ENCODE results near the gene SLC16A1. TPM values are rescaled to one million over a fixed set of nuclear protein-coding genes. Genes with fewer than 3 reads are reported as not detected.

The SLC16A1 gene
- polyA plus RNA-seq, 1 of the 3 experiments (the other 2 are of a cell fraction), result 34.2 TPM

DNA sequence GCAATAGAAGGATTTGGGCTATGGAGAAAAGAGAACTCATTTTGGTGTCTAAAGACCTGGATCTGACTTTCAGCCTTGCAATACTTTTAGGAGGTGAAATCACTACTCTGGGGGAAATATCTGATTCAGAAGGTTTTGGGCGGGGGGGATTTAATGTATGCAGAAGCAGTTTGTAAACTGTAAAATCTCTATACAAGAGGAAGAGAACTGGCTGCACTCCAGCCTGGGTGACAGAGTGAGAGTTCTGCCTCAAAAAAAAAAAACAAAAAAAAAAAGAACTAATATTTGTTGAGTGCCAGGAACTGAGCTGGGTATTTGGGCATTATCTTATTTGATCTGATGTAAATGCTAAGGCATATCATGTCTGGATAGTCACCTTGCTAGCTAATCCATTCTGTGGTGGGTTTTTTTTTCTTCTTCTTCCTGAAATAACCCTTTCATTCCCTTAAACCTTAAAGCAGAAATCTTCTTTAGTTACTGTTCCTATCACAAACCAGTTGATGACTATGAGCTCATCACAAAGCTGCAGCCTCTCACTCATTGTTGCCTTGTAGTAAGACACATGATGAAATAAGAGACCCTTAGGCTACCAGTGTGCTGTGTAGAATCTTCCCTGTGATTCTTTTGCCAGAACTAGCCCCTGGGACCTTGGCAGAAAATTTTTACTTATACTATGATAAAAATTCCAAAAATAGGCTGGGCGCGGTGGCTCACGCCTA lies 35.6 kb upstream of the SLC16A1 start:
- H3K27ac ChIP-seq (ENCODE audit: low read depth in 2 of 2, low read length in 1 of 2), result no peak overlapping the region
- H3K79me2 ChIP-seq (ENCODE audit: insufficient read depth), result no peaks in the 10 kb centered on the region
- no peak overlapping the region for H3K9ac ChIP-seq
- H3K27me3 ChIP-seq (ENCODE audit: insufficient read depth), result no peaks in the 10 kb centered on the region
- H3K9me2 ChIP-seq, result no peaks in the 10 kb centered on the region
- H3K4me3 ChIP-seq (ENCODE audit: low read depth in 2 of 2, low read length in 1 of 2), result no peak overlapping the region
- H3K4me1 ChIP-seq (ENCODE audit: control insufficient read depth in 1 of 2, insufficient read depth in 2 of 2, low read depth in 1 of 2, low read length in 1 of 2), result no peaks in the 10 kb centered on the region
- CTCF ChIA-PET, result no interaction called here
- 96% methylated on average over 4 of the region's 4 CpGs for WGBS (ENCODE audit: low lambda C conversion rate)
- H3K36me3 ChIP-seq (replicated peaks in 1 of 2; ENCODE audit: control insufficient read depth in 1 of 2, insufficient read depth in 2 of 2, low read length in 1 of 2), result peaks cover 0 to 4% of the 10 kb centered on the region in 2 experiments
- TF ChIP-seq TCF12 (IDR thresholded peaks at IDR 0.05), result no peak
- no peak for TF ChIP-seq RCOR1 (IDR thresholded peaks at IDR 0.05; ENCODE audit: low read length)
- no peak for TF ChIP-seq POLR2AphosphoS5 (IDR thresholded peaks at IDR 0.05; ENCODE audit: low read depth, low read length)
- no peak for TF ChIP-seq NRF1 (IDR thresholded peaks at IDR 0.05; ENCODE audit: low read depth, low read length)
- TF ChIP-seq RXRA (IDR thresholded peaks at IDR 0.05; ENCODE audit: borderline replicate concordance, low read depth), result no peak
- no peak for DNase-seq
- H3K4me2 ChIP-seq, result no peak overlapping the region
- no peaks in the 10 kb centered on the region for H3K9me3 ChIP-seq
- POLR2A ChIA-PET, result no interaction called here
- no peak overlapping the region for H2AFZ ChIP-seq (ENCODE audit: low read depth)
- H4K20me1 ChIP-seq (ENCODE audit: insufficient read depth), result no peaks in the 10 kb centered on the region
- peaks cover 5% of the 10 kb centered on the region for H3F3A ChIP-seq (replicated peaks; ENCODE audit: insufficient read depth)

DNA sequence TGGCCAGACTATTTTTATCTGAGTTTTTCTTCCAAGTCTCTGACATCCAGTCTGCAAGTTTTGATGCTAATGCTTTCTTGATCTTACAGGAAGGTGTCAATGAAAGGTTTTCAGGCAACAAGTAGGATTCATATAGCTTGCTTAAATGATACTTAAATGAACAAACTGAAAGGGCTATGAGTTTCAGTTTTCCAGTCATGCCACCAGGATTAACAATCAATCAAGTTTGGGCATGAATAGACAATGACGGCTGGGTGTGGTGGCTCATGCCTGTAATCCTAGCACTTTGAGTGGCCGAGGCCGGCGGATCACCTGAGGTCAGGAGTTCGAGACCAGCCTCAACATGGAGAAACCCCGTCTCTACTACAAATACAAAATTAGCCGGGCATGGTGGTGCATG lies 34.3 kb upstream of the SLC16A1 start:
- H3K27me3 ChIP-seq (ENCODE audit: insufficient read depth), result no peaks in the 10 kb centered on the region
- DNase-seq, result no peak
- H3K9ac ChIP-seq, result no peak overlapping the region
- H3K79me2 ChIP-seq (ENCODE audit: insufficient read depth), result no peaks in the 10 kb centered on the region
- ChIA-PET CTCF (no interaction called here), POLR2A (no interaction called here)
- peaks cover 5% of the 10 kb centered on the region for H3F3A ChIP-seq (replicated peaks; ENCODE audit: insufficient read depth)
- no peaks in the 10 kb centered on the region for H3K4me1 ChIP-seq (ENCODE audit: control insufficient read depth in 1 of 2, insufficient read depth in 2 of 2, low read depth in 1 of 2, low read length in 1 of 2)
- H2AFZ ChIP-seq (ENCODE audit: low read depth), result no peak overlapping the region
- 98% methylated on average over 7 of the region's 7 CpGs for WGBS (ENCODE audit: low lambda C conversion rate)
- no peaks in the 10 kb centered on the region for H4K20me1 ChIP-seq (ENCODE audit: insufficient read depth)
- H3K9me3 ChIP-seq, result no peaks in the 10 kb centered on the region
- peaks cover 0 to 4% of the 10 kb centered on the region in 2 experiments for H3K36me3 ChIP-seq (replicated peaks in 1 of 2; ENCODE audit: control insufficient read depth in 1 of 2, insufficient read depth in 2 of 2, low read length in 1 of 2)
- TF ChIP-seq NFIC (IDR thresholded peaks at IDR 0.05; ENCODE audit: borderline replicate concordance), result no peak
- TF ChIP-seq, protein P1, sequence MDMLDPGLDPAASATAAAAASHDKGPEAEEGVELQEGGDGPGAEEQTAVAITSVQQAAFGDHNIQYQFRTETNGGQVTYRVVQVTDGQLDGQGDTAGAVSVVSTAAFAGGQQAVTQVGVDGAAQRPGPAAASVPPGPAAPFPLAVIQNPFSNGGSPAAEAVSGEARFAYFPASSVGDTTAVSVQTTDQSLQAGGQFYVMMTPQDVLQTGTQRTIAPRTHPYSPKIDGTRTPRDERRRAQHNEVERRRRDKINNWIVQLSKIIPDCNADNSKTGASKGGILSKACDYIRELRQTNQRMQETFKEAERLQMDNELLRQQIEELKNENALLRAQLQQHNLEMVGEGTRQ (IDR thresholded peaks at IDR 0.05; ENCODE audit: borderline replicate concordance, low read depth, low read length), result no peak
- H3K27ac ChIP-seq (ENCODE audit: low read depth in 2 of 2, low read length in 1 of 2), result no peak overlapping the region
- H3K4me2 ChIP-seq, result no peak overlapping the region
- no peak overlapping the region for H3K4me3 ChIP-seq (ENCODE audit: low read depth in 2 of 2, low read length in 1 of 2)
- H3K9me2 ChIP-seq, result no peaks in the 10 kb centered on the region

DNA sequence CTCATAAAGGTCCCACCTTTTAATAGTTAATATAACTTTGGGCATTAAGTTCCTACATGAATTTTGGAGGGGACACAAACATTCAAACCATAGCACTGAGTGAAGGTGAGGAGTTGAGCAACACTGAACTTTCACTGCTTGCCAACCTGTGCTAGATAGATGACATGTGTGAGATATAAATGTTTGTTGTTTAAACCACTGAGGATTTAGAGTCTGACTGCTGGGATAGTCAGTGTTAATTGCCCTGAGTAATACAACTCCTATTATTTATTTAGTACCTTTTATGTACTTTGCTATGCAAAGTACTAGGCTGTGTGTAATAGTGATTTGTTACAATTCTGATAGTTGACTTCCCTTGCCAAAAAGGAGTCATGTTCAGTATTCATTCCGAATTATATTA lies 32.4 kb upstream of the SLC16A1 start:
- H3F3A ChIP-seq (replicated peaks; ENCODE audit: insufficient read depth), result peaks cover 5% of the 10 kb centered on the region
- peaks cover 0 to 4% of the 10 kb centered on the region in 2 experiments for H3K36me3 ChIP-seq (replicated peaks in 1 of 2; ENCODE audit: control insufficient read depth in 1 of 2, insufficient read depth in 2 of 2, low read length in 1 of 2)
- no peaks in the 10 kb centered on the region for H3K9me2 ChIP-seq
- no peak for DNase-seq
- H3K9me3 ChIP-seq, result no peaks in the 10 kb centered on the region
- no peak overlapping the region for H2AFZ ChIP-seq (ENCODE audit: low read depth)
- H4K20me1 ChIP-seq (ENCODE audit: insufficient read depth), result no peaks in the 10 kb centered on the region
- 100% methylated on average over 1 of the region's 1 CpG for WGBS (ENCODE audit: low lambda C conversion rate)
- no peaks in the 10 kb centered on the region for H3K27me3 ChIP-seq (ENCODE audit: insufficient read depth)
- H3K4me3 ChIP-seq (ENCODE audit: low read depth in 2 of 2, low read length in 1 of 2), result no peak overlapping the region
- no peaks in the 10 kb centered on the region for H3K79me2 ChIP-seq (ENCODE audit: insufficient read depth)
- no peaks in the 10 kb centered on the region for H3K4me1 ChIP-seq (ENCODE audit: control insufficient read depth in 1 of 2, insufficient read depth in 2 of 2, low read depth in 1 of 2, low read length in 1 of 2)
- no peak overlapping the region for H3K27ac ChIP-seq (ENCODE audit: low read depth in 2 of 2, low read length in 1 of 2)
- H3K4me2 ChIP-seq, result no peak overlapping the region
- no peak overlapping the region for H3K9ac ChIP-seq
- ChIA-PET CTCF (no interaction called here), POLR2A (no interaction called here)
- TF ChIP-seq POLR2AphosphoS5 (IDR thresholded peaks at IDR 0.05; ENCODE audit: low read depth, low read length) (no peak), EP300 (IDR thresholded peaks at IDR 0.05; ENCODE audit: borderline replicate concordance in 1 of 2, low read depth in 1 of 2, low read length in 1 of 2) (no peak), TEAD4 (IDR thresholded peaks at IDR 0.05; ENCODE audit: borderline replicate concordance, insufficient read depth) (no peak), TAF1 (IDR thresholded peaks at IDR 0.05; ENCODE audit: borderline replicate concordance, low read depth, low read length) (no peak), FOXM1 (IDR thresholded peaks at IDR 0.05; ENCODE audit: low read depth) (no peak), CHD2 (IDR thresholded peaks at IDR 0.05; ENCODE audit: low read length, partially characterized antibody) (no peak), SIN3A (IDR thresholded peaks at IDR 0.05; ENCODE audit: borderline replicate concordance, low read depth, low read length) (no peak), FOSL2 (IDR thresholded peaks at IDR 0.05; ENCODE audit: borderline replicate concordance, low read depth) (no peak)
- TF ChIP-seq, protein P2, sequence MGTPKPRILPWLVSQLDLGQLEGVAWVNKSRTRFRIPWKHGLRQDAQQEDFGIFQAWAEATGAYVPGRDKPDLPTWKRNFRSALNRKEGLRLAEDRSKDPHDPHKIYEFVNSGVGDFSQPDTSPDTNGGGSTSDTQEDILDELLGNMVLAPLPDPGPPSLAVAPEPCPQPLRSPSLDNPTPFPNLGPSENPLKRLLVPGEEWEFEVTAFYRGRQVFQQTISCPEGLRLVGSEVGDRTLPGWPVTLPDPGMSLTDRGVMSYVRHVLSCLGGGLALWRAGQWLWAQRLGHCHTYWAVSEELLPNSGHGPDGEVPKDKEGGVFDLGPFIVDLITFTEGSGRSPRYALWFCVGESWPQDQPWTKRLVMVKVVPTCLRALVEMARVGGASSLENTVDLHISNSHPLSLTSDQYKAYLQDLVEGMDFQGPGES (IDR thresholded peaks at IDR 0.05; ENCODE audit: low read depth, low read length), result no peak
- TF ChIP-seq, protein P1 (IDR thresholded peaks at IDR 0.05; ENCODE audit: borderline replicate concordance, low read depth, low read length), result no peak
- TF ChIP-seq, protein P3, sequence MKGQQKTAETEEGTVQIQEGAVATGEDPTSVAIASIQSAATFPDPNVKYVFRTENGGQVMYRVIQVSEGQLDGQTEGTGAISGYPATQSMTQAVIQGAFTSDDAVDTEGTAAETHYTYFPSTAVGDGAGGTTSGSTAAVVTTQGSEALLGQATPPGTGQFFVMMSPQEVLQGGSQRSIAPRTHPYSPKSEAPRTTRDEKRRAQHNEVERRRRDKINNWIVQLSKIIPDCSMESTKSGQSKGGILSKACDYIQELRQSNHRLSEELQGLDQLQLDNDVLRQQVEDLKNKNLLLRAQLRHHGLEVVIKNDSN (IDR thresholded peaks at IDR 0.05; ENCODE audit: borderline replicate concordance, low read depth), result no peak
